ENCODE measurements around the gene ARMC9. TPM values are rescaled to one million over a fixed set of nuclear protein-coding genes. Genes with fewer than 3 reads are reported as not detected.

The ARMC9 gene, protein sequence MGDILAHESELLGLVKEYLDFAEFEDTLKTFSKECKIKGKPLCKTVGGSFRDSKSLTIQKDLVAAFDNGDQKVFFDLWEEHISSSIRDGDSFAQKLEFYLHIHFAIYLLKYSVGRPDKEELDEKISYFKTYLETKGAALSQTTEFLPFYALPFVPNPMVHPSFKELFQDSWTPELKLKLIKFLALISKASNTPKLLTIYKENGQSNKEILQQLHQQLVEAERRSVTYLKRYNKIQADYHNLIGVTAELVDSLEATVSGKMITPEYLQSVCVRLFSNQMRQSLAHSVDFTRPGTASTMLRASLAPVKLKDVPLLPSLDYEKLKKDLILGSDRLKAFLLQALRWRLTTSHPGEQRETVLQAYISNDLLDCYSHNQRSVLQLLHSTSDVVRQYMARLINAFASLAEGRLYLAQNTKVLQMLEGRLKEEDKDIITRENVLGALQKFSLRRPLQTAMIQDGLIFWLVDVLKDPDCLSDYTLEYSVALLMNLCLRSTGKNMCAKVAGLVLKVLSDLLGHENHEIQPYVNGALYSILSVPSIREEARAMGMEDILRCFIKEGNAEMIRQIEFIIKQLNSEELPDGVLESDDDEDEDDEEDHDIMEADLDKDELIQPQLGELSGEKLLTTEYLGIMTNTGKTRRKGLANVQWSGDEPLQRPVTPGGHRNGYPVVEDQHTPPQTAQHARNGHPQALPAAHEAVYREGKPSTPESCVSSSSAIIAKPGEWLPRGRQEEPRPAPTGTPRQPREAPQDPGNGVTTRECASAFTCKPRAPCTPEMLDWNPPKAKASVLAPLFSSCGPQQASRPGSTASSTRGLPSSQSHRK
- total RNA-seq: 81.4 and 153 TPM in 2 replicates

DNA sequence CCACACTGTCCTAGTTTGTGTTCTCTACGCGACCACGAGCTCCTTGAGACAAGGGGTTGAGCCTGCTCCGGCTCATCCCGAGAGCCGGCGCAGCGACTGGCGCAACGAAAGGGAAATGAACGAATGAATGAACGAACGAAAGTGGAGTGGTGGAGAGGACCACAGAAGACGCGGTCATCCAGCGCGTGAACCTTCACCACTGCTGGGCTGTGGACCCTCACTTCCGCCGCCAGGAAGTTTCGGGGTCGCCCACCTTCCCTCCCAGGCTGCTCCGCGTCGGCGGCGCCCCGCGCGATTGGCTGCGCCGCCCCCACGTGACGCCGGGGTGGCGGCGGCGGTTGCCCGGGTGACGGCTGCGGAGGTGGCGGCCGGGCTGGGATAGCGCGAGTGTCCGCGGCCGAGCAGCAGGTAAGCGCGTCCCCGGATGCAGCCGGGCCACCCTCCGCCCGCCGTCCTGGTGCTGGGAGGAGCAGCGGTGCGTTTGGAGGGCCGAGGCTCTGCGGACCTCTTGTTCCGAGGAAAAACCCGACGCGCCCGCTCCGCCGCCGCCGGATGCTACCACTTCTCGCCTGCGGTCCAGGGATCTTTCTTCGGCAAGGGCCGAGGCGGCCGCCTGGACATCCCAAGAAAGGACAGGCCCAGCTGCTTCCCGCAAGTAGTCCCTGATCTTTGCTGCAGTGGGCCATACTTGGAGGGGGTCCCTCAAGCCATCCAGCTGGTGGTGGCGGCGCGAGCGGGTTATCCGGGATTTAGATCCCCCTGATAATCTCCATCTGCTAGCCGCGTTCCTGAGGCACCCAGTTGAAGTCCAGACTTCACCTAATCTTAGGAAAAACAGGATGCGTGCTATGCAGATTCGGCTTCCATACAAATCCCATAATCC lies at the start of gene ARMC9:
Gene ARMC9, plus strand, starts transcription at position 341 of the 883 bp plus-strand sequence. CDS start 7,608 bp downstream, outside the sequence.

DNA sequence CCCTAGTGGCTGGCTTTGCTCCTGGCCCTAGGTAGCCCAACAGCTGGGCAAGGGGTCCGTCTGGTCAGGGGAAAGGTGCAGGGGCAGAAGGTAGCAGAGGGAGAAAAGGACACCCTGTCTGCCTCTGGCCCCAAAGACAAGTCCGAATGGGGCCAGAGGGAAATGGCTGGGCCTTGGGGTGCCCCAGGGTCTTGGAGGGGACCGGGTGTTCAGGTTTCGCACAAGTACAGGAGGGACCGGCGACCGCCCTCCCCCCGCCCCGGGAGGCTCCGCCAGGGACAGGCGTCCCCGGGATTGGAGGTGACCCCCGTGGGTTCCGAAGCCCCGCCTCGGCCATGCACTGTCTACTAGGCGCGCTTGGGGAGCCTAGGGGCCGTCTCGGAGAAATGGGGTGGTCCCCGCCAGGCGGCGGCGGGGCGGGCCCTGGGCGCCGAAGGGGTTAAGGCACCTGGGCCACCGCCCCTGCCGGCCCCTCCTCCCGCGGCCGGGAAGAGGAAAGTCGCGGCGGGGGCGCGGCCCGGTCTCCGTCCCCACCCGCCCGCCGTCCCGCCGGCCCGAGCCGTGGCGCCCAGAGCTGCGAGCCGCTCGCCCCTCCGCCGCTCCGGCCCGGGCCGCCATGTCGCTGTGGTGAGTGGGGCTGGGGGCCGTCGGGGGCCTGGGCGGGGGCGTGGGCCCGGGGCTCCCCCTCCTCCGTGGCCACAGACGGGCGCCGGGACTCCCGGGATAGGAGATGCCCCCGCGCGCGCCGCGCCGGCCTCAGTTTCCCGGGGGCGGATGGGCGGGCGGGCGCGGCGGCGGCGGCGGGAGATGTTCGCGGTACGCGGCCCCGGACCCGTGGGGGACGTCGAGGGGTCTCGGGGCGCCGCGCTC lies 197.0 kb downstream of the ARMC9 start, which contains the start of gene B3GNT7:
Gene B3GNT7, plus strand, starts transcription at position 523 of the 870 bp plus-strand sequence. Its CDS starts 94 bp downstream, at position 617.

Other genes with a start within 250 kb of the ARMC9 start
- not detected in 2 replicates for gene SPATA3, start 202.5 kb upstream of the ARMC9 start, total RNA-seq
- gene C2orf72, start 161.1 kb upstream of the ARMC9 start, total RNA-seq: 1.1 and 1.2 TPM in 2 replicates
- gene PSMD1, start 141.8 kb upstream of the ARMC9 start, total RNA-seq: 162 and 186 TPM in 2 replicates
- 0.51 and 2.1 TPM in 2 replicates for gene HTR2B, start 73.6 kb upstream of the ARMC9 start, total RNA-seq
- under 0.01 and 0.60 TPM in 2 replicates for gene B3GNT7, start 197.1 kb downstream of the ARMC9 start, total RNA-seq

Data from smooth muscle cell of the umbilical artery (primary cell).